GM18511 (cell line): ENCODE data around the gene SRL.
"Not testable (repeated sequence)": the region's sequence is repeated elsewhere in the genome, so short reads cannot be mapped to it uniquely, and the experiment has no call there.

Experiments used
- ATAC-seq: cut with Tn5 transposase; IDR thresholded peaks from one replicate; pipeline ENCODE4 v1.9.1; 2021; ENCODE audit warnings: mild to moderate bottlenecking, moderate library complexity; ENCODE audit not compliant: unreplicated experiment

The SRL gene

GRCh38 chr16:4231367-4231766 lies 10.5 kb downstream of the SRL start:
- ATAC-seq: no peak

- no peak for ATAC-seq
These were observed 14.9 kb downstream of the SRL start for GRCh38 chr16:4227040-4227332.

GRCh38 chr16:4226251-4227039 lies 15.4 kb downstream of the SRL start:
- ATAC-seq: no peak

GRCh38 chr16:4225075-4225474 lies 16.8 kb downstream of the SRL start:
- no peak for ATAC-seq

GRCh38 chr16:4220358-4220757 lies 21.5 kb downstream of the SRL start:
- no peak for ATAC-seq

- ATAC-seq: no peak
These were observed 23.7 kb downstream of the SRL start for GRCh38 chr16:4218202-4218601.

GRCh38 chr16:4217204-4218131 lies 24.4 kb downstream of the SRL start:
- ATAC-seq: no peak

- ATAC-seq: no peak
These were observed 25.3 kb downstream of the SRL start for GRCh38 chr16:4216596-4216995.

- ATAC-seq: no peak
These were observed 26.8 kb downstream of the SRL start for GRCh38 chr16:4215106-4215505.

- no peak for ATAC-seq
These were observed 27.7 kb downstream of the SRL start for GRCh38 chr16:4214215-4214621.

- ATAC-seq: no peak
These were observed 28.1 kb downstream of the SRL start for GRCh38 chr16:4213737-4214136.

- ATAC-seq: no peak
These were observed 29.0 kb downstream of the SRL start for GRCh38 chr16:4212934-4213296.

- no peak for ATAC-seq
These were observed 29.5 kb downstream of the SRL start for GRCh38 chr16:4212211-4212933.

- ATAC-seq: not testable (repeated sequence)
These were observed 30.3 kb downstream of the SRL start for GRCh38 chr16:4211445-4212210.

- no peak for ATAC-seq
These were observed 32.2 kb downstream of the SRL start for GRCh38 chr16:4209666-4210065.

GRCh38 chr16:4208341-4208751 lies 33.5 kb downstream of the SRL start:
- ATAC-seq: no peak

GRCh38 chr16:4207683-4208340 lies 34.1 kb downstream of the SRL start:
- ATAC-seq: no peak

GRCh38 chr16:4207229-4207628 lies 34.7 kb downstream of the SRL start:
- ATAC-seq: no peak

- ATAC-seq: no peak
These were observed 35.2 kb downstream of the SRL start for GRCh38 chr16:4206680-4207079.

- ATAC-seq: no peak
These were observed 35.9 kb downstream of the SRL start for GRCh38 chr16:4205971-4206370.
